Fibroblast of skin of back (primary cell): Measurements from ENCODE around the gene AMPD3.

Source experiments
- DNase-seq: peaks from one replicate; pipeline ENCODE4 v3.0.0-alpha.2; 2013

AMPD3 gene

DNA sequence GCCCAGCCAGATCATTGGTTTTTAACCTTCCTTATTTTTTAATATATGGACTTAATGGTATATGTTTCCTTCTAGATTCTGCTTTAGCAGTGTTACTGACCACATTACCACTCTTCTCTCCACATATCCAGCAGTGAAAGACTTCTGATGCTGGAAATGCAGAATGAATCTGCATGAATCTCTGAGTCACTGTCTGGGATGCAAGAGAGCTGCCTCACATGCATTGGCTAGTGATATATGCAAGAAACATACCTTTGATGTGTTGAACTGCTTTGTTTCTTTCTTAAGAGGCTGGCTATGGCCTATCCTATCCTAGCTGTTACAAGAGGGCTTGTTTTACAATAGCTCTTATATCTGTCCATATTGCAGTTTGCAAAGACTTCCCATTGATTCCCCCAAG, 16.6 kb upstream of the AMPD3 start:
- peak; percentile 42 for DNase-seq

DNA sequence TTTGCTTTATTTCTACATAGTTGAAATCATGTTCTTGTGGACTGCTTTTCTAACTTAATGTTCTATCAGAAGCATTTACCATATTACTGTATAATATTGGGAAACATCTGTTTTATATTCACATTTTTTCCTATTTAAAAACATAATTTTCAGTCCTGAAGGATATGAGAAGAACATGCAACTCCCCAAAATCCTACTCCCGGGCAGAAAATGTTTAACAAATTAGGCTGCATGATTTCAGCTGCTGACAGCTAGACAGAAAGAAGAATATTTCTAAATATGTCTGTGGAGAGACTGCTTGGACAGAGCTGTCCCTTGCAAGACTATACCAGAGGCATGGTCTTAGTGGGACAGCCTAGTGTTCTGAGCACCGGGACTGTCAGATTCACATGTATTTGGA, 15.7 kb upstream of the AMPD3 start:
- DNase-seq = no peak

DNA sequence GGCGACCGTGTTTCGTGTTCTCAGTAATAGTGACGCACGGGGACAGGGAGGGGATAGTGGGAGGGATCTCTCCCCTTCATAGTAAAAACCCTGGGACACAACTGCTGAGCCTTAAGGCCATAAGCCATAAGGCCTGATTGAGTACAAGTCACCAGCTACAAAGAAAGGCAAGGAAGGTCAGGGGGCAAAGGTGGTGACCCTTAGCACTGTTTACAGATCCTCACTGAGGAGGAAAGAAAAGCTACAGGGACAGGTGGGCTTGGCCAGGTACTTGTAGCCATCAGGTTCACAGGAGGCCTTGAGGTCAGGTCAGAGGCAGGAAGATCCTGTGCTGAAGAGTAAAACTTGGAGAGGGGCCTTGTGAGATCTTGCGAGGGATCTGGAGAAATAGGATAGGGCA, 15.1 kb upstream of the AMPD3 start:
- DNase-seq = no peak

DNA sequence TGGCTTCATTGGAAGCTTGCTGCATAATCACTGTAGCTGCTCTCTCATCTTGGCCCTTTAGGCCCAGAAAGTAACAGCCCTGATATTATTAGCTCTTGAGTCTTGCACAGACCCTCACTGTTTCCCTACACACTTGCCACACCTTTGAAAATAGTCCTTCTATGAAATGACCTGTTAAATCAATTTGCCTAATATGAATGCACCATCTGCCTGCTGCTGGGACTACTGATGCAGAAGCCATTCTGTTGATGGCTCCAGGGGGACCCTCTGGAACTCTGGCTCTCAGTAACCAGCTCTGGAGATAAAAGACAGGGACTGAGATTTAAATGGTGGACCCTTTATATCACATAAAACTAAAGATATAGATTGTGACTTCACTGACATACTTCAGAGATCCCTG, 14.7 kb upstream of the AMPD3 start:
- no peak for DNase-seq

DNA sequence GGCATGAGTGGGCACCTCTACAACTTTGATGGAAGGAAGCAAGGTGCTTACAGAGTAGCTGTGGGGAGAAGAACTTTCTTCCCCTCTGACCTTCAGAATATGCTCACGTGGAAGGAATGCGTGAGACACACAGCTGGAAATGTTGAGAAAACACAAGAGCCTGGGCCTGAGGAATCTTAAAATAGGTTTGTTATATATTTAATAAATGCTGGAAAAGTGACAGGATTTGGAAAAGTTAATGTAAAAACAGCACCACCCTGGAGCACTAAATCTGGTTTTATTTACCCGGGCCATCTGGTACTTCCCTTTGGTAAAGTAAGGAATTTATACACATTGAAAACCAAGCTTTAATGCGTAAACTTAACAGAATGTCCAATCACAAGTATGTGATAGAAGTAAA, 14.0 kb upstream of the AMPD3 start:
- DNase-seq = peak; percentile 46

DNA sequence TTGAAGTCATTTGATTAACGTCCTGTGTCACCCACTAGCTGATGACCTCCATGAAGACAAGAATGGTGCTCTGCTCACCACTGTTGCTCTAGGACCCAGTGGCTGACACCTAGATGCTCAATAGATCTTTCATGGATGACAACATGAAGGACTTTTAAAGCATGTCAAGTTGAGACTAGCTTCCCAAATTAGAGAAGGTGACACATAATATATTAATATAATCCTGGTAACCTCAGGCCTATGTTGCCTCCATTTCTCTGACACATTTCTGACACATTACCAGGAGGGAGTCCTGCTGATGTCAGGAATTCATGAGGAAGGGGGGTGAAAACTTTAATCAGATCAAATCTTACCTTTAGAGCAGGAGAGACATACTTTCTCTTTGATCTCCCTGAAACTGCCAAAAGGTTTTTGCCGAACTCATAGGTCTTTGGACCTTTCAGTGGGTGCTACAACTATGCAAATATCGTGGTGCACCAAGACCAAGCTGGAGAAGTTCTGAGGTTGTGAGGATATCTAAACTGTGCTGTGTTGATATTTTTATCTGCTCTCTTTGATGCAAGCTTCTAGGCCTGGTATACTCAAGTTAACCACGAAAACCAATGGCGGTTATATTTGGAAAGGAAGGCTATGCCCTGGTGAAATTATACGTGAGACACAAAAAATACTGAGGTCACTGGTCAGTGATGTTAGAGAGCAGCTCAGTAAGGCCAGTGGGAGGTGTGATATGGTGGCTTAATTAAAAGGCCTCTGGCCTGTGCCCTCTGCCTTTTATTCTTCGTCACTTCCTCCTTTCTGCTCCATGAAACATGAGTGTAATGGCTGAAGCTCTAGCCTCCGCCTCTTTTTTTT, 13.2 kb upstream of the AMPD3 start:
- no peak for DNase-seq

DNA sequence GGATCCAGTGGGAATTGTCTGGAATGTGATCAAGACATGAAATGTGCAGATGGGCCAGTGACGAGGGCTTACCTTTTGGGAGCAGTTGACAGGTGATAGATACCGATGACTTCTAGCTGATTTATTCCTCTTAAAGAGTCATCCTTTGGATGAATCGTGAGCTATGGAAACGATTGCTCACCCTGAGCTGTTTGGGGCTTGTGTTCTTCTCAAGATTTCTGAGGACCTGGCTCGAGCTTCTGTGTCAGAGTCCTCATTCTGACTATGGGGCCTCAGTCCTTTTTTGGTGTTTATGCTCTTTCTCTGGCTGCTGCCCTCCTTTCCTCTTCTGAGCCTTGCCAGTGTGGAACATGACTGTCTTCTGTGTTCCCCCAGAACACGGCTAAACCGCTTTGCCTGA, 11.9 kb upstream of the AMPD3 start:
- no peak for DNase-seq

DNA sequence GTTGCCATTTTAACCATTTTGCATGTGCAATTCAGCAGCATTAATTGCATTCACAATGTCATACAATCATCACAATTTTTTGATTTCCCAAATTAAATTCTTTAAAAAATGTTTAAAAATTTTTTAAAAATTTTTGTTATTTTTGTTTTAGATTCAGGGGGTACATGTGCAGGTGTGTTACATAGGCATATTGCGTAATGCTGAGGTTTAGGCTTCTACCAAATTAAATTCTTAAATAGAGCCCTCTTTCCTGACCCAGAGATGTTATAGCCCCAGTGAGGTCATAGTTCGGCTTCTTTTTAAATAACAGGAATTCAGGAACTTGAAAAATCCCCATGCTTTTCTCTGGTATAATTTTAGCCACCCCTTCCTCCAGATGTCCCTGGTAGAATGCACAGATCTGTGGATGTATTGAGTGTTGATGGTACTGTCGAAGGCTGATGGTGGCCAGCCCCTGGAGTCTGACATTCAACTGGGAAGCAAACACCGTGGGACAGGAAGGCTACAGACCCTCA, 11.3 kb upstream of the AMPD3 start:
- no peak for DNase-seq

DNA sequence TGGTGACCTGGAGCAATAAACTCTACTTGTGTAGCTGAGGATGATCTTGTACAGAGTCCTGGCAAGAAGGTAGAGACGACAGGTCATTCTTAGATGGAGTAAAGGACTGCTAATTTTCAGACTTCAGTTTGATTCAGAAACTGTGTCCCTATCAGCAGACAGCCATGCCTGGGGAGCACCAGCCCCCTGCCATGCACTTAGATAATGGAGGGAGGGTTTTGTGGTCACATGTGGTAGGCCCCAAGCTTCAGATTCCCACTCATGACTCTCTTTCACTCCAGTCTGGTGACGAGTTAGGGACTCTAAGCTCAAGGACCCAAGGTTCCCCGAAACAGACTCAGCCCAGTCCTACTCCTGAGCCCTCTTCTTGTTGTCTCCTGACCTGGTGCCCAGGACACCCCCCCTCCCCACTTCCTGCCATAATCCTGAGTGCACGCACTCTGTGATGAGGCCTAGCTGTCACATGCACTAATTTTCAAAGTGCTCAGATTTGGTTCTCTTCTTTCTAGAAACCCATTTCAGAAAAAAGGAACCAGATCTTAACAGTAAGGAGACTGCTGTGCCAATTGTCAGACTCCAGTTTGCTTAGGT, 10.2 kb upstream of the AMPD3 start:
- no peak for DNase-seq

DNA sequence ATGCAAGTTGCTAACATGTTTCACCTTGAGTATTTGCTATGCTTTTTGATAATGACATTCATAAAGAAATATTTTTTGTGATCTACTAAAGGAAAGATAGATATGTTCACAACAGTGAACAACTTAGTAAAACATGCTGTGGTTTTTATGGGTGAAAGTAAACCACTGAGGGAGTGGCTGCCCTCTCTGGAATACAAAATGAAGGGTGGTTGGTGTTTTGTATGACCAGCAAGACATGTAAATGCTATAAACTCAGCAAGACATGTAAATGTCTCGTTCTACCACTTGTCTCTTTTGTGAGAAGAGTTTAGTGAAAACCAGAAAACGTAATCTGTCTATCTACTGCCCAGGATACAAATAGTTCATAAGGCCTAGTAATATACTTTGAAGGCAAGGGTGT, 7.6 kb upstream of the AMPD3 start:
- DNase-seq = no peak

DNA sequence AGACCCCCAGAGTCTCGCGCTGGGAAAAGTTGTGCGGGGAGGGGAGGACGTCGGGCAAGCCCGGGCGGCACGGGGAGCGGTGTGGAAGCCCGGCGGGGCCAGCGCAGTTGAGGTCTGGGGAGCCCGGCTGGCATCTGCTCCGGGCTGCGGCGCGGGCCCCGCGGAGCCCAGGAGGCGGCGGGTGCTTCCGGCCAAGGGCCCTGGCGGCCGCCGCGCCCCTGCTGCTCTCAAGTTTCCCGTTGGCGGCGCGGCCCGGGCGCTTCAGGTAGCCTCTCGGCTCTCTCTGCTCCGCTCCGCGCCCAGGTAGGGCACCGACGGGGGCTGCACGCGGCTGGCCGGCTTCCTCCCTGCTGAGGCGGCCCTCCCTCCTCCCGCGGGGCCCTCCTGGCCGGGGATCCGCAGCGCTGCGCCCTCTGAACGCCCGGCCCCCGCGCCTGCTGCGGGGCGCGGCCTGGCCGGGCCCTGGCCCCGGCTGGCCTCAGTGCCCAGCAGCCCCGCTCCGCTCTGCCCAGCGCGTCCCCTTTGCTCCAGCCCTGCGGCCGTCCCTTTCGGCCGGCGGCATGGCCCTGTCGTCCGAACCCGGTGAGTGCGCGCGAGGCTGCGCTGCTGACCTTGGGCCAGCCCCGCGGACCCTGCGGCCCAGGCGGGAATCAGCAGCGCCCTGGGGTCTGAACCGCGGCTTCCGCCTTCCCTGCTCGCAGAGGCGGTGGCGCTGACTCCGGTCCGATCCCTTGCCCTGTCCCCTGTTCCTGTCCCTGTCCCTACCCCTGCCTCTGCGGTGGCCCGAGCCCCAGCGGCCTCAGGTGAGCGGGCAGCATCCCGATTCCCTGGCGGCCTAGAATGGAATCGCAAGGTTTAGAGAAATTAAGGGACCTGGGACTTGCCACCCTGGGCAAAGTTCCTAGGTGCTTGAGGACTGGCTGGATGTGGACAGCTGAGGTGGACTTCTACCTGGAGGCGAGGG, 4.3 kb upstream of the AMPD3 start:
- DNase-seq = peak; percentile 17

DNA sequence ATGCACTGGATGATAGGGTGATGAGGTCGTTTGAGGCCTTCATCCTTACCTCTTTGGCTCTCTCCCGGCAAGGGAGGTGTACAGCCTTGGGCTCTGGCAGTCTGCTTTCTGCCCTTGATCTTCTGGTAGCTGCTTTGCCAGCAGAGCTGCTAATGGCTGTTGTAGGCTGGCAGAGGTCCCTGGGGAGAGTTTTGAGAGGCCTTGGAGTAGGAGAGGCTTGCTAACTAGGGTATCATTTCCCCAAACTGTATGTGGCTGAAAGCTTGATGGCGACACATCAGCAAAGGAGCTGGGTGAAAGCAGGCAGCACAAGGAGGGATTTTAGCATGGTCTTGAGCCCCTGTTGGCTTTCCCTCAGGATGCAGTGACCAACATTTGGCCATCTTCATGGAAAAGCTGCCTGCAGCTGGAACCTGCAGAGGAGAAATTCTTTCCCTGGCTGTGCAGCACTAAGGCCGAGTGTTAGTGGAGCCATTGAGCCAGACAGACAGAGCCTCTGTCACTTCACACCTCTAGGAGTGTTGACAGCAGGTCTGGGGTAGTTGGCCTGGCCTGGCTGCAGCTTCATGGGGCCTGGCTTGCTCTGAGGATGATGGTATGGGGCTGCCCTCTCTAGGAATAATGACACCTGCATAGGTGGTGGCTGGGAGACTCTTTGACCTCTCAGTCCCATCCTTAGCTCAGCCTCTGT, 3.5 kb upstream of the AMPD3 start:
- no peak for DNase-seq

DNA sequence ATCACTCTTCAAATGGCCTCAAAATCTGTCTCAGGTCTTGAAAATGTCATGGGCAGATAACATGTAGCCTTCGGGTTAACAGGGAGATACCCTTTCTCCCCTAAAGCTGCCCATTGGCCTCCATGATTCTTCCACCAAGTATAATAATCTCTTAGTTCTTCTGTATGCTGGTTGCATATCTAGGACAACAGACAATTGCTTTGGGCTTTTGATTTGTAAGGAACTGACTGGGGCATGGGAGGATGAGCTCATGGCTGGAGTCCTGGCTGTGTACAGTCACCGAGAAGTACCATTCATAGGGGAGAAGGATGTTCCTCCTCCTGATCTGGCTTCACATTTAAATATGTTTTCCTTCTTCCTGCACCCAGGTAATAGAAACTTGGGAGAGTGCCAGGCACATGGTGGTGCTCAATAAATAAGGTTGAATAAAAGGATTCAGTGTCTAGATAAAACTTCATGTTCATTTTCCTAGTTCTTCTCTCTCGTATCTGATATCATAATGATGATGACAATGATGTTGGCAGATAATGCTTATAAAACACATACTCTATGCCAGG, 2.8 kb upstream of the AMPD3 start:
- DNase-seq = no peak

DNA sequence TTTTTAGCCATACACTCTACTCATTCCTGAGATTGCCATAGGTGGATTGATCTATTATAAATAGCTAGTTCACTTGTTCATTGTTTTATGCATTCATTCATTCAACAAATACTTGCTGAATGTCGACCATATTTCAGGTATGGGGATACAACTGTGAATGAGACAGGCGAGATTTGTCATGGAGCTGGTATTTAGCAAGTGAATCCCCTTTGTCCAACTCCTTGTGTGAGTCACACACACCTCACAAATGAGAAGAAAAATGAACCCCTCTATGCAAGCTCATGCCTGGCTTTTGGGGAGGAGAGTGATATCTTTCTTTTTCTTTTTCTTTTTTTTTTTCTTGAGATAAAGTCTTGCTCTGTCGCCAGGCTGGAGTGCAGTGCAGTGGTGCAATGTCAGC, 1.8 kb upstream of the AMPD3 start:
- no peak for DNase-seq

DNA sequence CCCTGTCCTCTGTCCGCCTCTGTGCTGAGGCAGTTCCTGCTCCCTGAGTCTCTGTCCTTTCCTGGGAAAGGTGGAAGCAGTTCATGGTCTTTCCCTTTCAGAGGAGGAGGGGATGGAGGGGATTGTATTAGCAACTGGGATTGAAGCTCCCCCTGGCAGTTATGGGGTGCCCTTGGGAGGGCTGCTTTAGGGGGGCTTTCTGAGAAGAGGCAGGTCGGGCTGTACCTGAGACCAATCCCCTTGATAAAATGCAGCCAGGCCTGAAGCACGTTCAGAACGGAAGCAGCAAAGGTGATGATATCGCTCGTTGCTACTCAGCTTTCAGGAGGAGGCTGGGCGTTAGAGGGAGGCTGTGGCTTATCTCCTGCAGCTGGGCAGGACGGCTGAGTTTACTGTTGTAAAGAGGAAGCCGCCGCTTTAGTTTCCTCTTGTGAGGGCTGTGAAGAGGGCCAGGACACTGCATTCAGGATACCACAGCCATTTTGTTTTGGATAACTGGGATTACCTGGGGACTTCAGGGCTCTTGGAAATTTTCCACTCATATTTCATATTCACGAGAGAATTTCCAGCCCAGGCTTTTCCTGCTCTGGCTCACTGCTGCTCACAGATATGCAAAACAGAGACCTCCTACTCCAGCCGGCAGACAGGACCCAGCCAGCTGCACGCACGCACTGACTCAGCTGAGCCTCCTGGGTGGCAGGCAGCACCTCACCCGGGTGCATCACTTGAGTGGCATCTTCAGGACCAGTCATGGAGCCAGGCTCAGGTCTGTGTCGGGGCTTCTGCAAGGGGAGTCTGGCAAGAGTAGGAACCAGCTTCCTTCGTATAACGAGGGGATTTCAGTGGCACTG, 798 bp downstream of the AMPD3 start:
- DNase-seq = peak; percentile 76

DNA sequence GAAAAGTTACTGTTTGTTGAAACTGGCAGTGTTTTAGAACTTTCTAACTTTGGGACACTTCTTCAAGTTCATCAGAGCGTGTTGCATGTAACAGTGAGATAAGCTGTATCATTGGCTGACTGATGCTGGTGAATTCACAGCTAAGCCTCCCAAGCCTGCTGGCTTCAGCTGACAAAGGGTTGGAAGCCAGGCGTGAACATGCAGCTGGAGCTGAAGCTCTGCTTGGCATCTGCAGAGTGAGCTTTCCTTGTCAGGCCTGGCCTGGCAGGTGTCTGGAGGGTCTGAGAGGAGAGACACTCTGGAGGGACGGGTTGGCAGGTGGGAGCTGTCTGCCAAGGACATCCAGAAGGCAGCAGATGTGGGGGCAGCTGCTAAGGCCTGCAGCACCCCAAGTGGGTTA, 1.5 kb downstream of the AMPD3 start:
- DNase-seq = no peak

DNA sequence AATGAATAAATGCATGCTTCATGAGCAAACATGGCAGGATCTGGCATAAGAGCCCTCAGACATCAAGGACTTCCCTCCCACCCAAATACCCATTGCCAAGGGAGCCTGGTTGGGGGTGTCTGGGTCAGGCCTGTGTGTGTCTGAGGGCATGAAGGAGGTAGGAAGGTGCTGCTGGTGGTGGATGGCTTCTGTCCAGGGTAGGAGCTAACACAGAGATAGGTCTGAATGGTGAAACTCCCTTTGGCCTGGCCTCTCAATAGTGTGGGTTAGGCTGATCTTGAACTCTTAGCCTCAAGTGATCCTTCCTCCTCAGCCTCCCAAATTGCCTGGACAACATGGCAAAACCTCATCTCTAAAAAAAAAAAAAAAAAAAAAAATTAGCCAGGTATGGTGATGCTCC, 2.8 kb downstream of the AMPD3 start:
- DNase-seq = no peak

DNA sequence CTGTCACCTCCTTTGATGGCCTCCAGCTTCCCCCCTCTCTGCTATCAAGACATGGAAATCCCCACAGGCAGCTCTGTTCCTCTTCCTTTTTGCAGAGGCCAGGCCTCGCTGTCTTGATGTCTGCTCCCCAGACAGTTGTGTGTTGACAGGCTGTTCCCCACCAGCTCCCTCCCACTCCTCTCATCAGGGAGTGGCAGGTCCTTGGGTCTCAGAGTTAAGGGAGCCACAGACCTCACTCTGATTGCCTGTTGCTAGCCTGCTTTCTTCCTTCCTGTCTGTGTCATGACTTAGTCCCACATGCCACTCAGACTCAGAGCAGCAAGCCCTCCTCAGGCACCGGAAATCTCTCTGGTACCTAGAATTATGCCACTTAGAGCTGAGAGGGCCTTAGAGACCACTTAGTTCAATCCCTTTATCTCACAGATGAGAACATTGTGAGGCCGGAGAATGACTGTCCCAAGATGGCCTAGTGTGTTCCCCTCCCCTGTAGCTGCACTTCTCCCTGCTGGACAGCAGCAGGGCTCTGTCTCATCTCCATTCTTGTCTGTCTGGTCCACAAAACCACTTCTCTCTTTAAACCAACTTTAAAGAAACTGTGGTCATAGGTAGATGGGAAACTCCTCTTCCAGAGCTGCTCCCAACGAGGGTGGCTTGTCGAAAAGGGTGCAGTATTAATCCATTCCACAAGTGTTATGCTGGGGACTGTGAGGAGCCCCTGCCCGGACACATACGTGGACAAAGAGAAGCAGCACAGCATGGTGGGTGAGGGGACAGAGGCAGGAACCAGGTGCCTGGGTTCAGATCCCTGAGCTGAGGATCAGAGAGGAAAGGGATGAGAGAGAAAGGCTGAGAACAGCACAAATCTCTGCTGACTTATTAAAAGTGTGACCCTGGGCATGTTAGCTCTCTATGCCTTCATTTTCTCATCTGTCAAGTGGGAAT, 4.2 kb downstream of the AMPD3 start:
- DNase-seq = no peak

DNA sequence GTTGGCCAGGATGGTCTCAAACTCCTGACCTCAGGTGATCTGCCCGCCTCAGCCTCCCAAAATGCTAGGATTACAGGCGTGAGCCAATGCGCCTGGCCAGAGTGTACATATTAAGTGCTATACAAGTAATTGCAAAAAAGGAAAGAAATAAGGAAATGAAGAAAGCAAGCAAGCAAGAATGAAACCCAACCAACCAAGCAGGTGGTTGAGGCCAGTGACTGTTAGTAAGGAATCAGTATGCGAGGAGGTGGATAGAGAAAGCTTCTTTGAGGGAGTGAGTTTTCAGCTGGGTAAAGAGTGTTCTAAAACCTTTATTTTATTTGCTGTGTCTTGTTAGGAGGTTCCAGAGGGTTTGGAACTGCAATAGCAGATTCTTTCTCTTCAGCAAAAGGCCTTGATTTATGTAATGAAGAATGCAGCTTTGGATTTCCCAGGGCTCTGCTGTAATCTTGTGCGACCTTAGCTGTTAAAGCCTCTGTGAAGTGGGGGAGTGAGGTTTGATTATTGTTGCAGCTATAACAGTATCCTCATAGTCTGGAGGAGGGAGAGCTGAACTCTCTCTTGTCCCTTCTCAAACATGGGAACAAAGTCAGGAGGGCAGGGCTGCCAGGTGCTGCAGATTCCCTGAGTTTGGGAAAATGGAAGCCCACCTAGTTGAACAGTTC, 5.7 kb downstream of the AMPD3 start:
- no peak for DNase-seq
